GM12865 (cell line): Measurements from ENCODE around the gene TMEM139.

ENCODE experiments used
- DNase-seq: peaks from one replicate; pipeline ENCODE4 v3.0.0; 2010; ENCODE audit warnings: low read depth
- H3K4me3 ChIP-seq: 2 replicates; pipeline ENCODE4 v1.5.1; 2011; ENCODE audit warnings: mild to moderate bottlenecking, low read depth, low read length, control low read depth
- TF ChIP-seq, protein P1 (sequence below): IDR thresholded peaks from 2 replicates; pipeline ENCODE4 v1.5.1; 2011; ENCODE audit warnings: low read length, control low read depth, low read depth, inconsistent platforms; ENCODE audit not compliant: insufficient read depth; ENCODE audit errors: missing control alignments

The TMEM139 gene

DNA sequence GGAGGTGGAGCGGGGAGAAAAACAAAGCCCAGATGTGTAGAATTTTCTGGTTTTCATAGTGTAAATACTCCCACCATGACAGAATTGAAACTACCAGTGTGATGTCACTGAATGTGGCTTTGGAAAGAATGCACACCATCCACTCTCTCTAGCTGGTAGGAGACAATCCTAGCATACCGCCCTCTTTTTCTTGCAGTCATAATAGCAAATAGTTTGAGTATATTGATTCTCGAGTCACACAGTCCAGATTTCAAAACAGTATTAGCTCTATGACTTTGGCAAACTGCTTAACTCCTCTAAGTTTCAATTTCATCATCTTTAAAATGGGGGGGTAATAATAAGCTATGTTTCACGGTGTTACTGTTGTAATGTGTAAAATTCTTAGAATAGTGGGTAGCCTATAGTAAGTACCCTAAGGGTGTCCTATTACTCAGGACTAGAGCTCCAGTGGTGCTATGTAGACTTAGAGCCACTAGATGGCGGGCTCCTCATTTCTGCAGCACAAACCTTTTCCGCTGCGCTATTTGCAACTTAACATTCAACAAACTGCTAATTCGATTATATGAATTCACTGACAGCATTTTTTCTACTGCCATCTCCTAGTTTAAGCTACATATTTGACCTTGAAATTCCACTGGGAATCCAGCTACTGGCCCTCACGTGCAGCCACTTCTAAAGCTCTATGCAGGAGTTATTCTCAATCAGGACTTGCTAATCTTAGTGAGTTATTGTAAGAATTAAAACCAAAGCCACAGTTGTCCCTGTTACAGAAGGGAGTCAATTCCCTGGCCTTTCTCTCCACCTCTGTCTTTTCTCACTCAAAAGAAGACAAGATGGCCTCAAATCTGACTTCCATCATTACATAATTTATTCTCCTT, 44.2 kb upstream of the TMEM139 start:
- TF ChIP-seq, protein P1, sequence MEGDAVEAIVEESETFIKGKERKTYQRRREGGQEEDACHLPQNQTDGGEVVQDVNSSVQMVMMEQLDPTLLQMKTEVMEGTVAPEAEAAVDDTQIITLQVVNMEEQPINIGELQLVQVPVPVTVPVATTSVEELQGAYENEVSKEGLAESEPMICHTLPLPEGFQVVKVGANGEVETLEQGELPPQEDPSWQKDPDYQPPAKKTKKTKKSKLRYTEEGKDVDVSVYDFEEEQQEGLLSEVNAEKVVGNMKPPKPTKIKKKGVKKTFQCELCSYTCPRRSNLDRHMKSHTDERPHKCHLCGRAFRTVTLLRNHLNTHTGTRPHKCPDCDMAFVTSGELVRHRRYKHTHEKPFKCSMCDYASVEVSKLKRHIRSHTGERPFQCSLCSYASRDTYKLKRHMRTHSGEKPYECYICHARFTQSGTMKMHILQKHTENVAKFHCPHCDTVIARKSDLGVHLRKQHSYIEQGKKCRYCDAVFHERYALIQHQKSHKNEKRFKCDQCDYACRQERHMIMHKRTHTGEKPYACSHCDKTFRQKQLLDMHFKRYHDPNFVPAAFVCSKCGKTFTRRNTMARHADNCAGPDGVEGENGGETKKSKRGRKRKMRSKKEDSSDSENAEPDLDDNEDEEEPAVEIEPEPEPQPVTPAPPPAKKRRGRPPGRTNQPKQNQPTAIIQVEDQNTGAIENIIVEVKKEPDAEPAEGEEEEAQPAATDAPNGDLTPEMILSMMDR, result peak; percentile 89
- peak; percentile 84 for DNase-seq
- no peak overlapping the region for H3K4me3 ChIP-seq

DNA sequence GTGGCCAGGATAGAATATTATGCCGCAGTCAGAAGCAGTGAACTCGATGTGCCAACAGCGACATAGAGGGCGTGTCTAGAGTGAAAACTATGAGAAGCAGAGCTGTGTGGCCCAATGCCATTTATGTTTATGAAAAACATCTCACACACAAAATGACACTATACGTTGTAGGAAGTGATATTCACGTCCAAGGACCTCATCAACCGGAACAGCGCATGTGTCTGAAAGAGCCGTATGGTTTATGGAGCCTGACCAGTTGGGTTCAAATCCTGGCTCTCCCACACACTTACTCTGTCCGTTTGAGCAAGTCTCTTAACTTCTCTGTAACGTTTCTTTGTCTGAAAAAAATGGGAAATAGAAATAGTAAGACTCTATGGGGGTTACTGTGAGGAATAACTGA, 42.5 kb upstream of the TMEM139 start:
- DNase-seq, result no peak
- H3K4me3 ChIP-seq, result no peak overlapping the region
- TF ChIP-seq, protein P1, result no peak

GRCh38 chr7:143243111-143243510, 41.6 kb upstream of the TMEM139 start:
- no peak for DNase-seq
- TF ChIP-seq, protein P1, result no peak
- H3K4me3 ChIP-seq, result no peak overlapping the region

GRCh38 chr7:143243614-143244013, 41.1 kb upstream of the TMEM139 start:
- no peak for DNase-seq
- no peak overlapping the region for H3K4me3 ChIP-seq
- TF ChIP-seq, protein P1, result no peak

- DNase-seq, result no peak
- TF ChIP-seq, protein P1, result no peak
- H3K4me3 ChIP-seq, result no peak overlapping the region
Observed at GRCh38 chr7:143244321-143244720, 40.4 kb upstream of the TMEM139 start.

DNA sequence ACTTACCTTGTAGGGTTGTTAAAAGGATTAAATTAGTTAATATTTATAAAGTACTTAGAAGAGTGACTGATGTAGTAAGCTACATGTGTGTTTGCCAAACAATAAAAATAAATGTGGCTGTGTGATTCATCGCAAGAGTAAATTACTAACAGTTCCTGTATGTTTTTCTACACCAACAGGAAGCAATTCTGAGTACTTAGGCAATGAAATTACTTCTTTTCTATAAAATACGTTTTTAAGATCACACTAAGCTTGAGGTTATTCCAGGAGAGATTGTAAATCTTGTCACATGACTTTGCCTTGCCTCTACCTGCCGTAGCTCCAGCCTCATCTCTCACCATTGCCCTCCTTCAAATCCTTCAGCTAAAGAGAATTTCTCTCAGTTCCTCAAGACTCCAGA, 39.6 kb upstream of the TMEM139 start:
- no peak overlapping the region for H3K4me3 ChIP-seq
- DNase-seq, result no peak
- TF ChIP-seq, protein P1, result no peak

DNA sequence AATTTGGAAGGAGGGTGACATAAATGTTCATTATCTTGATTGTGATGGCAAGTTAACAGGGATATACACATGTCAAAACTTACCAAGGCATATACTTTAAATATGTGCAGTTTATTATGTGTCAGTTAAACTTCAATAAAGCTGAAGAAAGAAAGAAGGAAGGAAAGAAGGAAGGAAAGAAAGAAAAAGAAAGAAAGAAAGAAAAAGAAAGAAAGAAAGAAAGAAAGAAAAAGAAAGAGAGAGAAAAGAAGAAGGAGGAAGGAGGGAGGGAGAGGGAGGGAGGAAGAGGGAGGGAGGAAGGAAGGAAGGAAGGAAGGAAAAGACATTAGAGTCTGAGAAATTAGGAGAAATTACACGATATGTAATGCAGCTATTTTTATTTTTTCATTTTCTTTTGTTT, 37.4 kb upstream of the TMEM139 start:
- DNase-seq, result no peak
- H3K4me3 ChIP-seq, result no peak overlapping the region
- TF ChIP-seq, protein P1, result no peak
